ENCODE results near the gene MYCBP2.

Gene MYCBP2, protein sequence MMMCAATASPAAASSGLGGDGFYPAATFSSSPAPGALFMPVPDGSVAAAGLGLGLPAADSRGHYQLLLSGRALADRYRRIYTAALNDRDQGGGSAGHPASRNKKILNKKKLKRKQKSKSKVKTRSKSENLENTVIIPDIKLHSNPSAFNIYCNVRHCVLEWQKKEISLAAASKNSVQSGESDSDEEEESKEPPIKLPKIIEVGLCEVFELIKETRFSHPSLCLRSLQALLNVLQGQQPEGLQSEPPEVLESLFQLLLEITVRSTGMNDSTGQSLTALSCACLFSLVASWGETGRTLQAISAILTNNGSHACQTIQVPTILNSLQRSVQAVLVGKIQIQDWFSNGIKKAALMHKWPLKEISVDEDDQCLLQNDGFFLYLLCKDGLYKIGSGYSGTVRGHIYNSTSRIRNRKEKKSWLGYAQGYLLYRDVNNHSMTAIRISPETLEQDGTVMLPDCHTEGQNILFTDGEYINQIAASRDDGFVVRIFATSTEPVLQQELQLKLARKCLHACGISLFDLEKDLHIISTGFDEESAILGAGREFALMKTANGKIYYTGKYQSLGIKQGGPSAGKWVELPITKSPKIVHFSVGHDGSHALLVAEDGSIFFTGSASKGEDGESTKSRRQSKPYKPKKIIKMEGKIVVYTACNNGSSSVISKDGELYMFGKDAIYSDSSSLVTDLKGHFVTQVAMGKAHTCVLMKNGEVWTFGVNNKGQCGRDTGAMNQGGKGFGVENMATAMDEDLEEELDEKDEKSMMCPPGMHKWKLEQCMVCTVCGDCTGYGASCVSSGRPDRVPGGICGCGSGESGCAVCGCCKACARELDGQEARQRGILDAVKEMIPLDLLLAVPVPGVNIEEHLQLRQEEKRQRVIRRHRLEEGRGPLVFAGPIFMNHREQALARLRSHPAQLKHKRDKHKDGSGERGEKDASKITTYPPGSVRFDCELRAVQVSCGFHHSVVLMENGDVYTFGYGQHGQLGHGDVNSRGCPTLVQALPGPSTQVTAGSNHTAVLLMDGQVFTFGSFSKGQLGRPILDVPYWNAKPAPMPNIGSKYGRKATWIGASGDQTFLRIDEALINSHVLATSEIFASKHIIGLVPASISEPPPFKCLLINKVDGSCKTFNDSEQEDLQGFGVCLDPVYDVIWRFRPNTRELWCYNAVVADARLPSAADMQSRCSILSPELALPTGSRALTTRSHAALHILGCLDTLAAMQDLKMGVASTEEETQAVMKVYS (N-terminal part only)

DNA sequence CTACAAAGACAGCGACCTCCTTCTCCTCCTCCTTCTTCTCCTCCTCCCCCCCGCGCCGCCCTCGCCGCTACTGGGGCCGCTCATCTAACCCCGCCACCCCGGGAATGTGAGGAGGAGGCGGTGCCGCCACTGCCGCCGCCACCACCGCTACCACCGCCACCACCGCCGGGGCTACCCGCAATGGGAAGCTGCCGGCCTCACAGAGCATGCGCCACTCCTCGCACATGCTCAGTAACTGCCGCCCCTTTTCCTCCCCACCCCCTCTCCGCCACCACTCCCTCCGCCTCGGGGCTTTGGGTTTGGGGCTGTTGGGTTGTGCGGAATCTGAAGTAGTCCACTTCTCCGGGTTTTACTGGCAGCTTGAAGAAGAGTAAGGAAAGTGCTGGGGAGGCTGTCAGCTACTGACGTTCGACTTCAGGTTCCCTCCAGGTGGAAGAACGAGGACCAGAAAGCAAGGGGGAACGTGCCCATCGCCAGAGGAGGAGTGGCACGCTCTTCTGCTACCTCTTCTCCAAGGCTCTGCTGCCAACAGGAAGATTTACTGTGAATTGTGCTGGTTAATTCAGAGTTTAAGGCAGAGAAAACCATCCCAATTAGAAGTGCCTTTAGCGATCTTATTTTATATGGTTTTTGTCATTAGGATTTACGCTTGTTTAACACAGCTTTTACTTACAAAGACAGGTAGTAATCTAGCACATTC lies at the start of gene MYCBP2:
MYCBP2 (minus strand) TSS at position 190 of the 700 bp plus-strand sequence. CDS start 319 bp downstream, outside the sequence.
- DNase-seq = peak; percentile 95
- Histone ChIP-seq H3K27ac (peak within 1 kb of the TSS; percentile 84), H3K27me3 (ENCODE audit: insufficient read depth, low read depth, severe bottlenecking) (no peaks in the 10 kb centered on the region), H3K4me3 (ENCODE audit: low read depth, low read length) (peak within 1 kb of the TSS; percentile 68), H3K36me3 (no peaks in the 10 kb centered on the region), H3K9me3 (ENCODE audit: severe bottlenecking) (no peaks in the 10 kb centered on the region)
- TF ChIP-seq, protein P1, sequence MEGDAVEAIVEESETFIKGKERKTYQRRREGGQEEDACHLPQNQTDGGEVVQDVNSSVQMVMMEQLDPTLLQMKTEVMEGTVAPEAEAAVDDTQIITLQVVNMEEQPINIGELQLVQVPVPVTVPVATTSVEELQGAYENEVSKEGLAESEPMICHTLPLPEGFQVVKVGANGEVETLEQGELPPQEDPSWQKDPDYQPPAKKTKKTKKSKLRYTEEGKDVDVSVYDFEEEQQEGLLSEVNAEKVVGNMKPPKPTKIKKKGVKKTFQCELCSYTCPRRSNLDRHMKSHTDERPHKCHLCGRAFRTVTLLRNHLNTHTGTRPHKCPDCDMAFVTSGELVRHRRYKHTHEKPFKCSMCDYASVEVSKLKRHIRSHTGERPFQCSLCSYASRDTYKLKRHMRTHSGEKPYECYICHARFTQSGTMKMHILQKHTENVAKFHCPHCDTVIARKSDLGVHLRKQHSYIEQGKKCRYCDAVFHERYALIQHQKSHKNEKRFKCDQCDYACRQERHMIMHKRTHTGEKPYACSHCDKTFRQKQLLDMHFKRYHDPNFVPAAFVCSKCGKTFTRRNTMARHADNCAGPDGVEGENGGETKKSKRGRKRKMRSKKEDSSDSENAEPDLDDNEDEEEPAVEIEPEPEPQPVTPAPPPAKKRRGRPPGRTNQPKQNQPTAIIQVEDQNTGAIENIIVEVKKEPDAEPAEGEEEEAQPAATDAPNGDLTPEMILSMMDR (IDR thresholded peaks at IDR 0.05; ENCODE audit: low read depth, low read length) = no peak

DNA sequence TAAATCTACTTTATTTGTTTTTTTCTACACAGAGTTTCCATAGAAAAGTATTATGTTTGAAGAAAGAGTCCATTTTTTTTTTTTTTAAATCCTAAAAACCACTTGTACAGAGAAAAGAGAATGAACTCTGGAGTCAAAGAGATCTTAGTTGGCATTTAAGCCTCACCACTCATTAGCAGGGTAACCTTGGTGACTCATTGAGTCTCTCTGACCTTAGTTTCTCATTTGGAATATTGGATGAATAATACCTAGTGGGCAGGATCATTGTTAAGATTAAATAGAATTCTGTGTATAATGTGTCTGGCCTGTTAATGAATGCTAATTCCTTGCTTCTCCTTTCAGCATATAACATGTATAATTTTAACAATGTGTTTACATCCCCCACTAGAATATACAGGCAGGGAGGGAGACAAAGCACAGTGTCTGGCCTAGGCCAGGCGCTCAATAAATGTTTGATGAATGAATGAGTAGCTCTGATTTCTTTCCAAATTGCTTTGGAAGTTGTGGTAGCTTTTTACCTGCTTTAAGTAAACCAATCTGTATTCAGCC lies 48.7 kb upstream of the MYCBP2 start:
- no peak for DNase-seq
- H3K9me3 ChIP-seq (ENCODE audit: severe bottlenecking) = no peaks in the 10 kb centered on the region
- H3K4me3 ChIP-seq (ENCODE audit: low read depth, low read length) = no peak overlapping the region

DNA sequence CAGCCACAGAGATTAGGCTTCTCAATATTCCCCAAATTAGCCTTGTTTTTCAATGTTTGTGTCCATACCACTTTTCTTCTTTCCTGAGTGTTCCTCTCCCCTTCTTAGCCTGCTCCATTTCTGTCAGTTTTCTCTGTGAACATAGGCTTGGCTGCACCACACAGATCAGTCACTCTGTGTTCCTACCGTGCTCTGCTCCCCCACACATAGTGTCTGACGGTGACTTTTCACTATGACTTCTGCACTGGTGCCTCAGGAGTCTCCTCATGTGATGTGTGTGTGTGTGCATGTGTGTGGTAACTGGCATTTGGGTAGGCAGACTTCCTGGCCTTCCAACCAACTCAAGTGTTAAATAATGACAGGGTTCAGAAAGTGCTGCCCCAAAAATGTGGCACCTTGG lies 47.9 kb upstream of the MYCBP2 start:
- Histone ChIP-seq H3K9me3 (ENCODE audit: severe bottlenecking) (no peaks in the 10 kb centered on the region), H3K36me3 (no peaks in the 10 kb centered on the region), H3K27ac (no peak overlapping the region), H3K27me3 (ENCODE audit: insufficient read depth, low read depth, severe bottlenecking) (no peaks in the 10 kb centered on the region), H3K4me3 (ENCODE audit: low read depth, low read length) (no peak overlapping the region)
- TF ChIP-seq, protein P1 (IDR thresholded peaks at IDR 0.05; ENCODE audit: low read depth, low read length) = no peak
- DNase-seq = no peak

More for the DNA sequence above, 48.7 kb upstream of the MYCBP2 start:
- TF ChIP-seq, protein P1 (IDR thresholded peaks at IDR 0.05; ENCODE audit: low read depth, low read length) = no peak
- Histone ChIP-seq H3K36me3 (no peaks in the 10 kb centered on the region), H3K27me3 (ENCODE audit: insufficient read depth, low read depth, severe bottlenecking) (no peaks in the 10 kb centered on the region), H3K27ac (no peak overlapping the region)

DNA sequence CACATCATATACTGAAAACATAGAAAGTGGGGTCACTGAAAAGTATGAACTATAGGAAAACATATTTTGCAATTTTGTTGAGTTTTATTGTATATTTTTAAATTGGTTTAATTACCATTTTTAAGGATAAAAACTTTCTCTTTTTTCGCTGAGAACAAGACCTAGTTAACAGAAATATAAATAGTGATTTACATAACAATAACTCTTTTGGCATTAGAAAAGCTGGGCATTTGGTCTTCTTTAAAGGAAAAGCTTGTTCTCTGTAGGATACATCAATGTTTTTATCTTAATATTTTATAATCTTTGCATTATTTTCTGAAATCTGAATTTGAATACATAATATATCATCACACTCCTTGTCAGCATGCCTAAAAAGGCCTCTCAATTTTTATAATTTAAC lies 47.4 kb upstream of the MYCBP2 start:
- no peak overlapping the region for H3K4me3 ChIP-seq (ENCODE audit: low read depth, low read length)
- no peaks in the 10 kb centered on the region for H3K9me3 ChIP-seq (ENCODE audit: severe bottlenecking)
- no peak overlapping the region for H3K27ac ChIP-seq
- no peaks in the 10 kb centered on the region for H3K27me3 ChIP-seq (ENCODE audit: insufficient read depth, low read depth, severe bottlenecking)
- TF ChIP-seq, protein P1 (IDR thresholded peaks at IDR 0.05; ENCODE audit: low read depth, low read length) = no peak
- no peak for DNase-seq
- no peaks in the 10 kb centered on the region for H3K36me3 ChIP-seq

DNA sequence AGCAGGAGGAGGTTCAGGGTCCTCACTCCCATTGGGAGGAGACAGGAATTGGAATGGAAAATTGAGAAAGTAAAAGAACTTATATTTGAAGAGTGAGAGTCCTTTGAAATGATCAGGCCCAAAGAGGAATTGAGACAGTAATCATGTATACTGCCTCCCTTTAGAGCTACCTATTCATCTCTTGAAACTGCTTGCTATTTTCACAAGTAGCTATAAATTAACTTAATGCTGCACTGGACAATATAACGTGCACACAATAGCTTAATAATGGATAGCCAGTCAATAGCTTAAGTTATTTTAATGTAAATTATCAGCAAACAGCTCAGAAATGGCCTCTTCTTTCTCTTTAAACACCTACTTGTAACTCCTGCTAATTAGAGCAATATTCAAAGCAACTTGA lies 46.6 kb upstream of the MYCBP2 start:
- Histone ChIP-seq H3K4me3 (ENCODE audit: low read depth, low read length) (no peak overlapping the region), H3K36me3 (no peaks in the 10 kb centered on the region), H3K9me3 (ENCODE audit: severe bottlenecking) (no peaks in the 10 kb centered on the region), H3K27ac (no peak overlapping the region), H3K27me3 (ENCODE audit: insufficient read depth, low read depth, severe bottlenecking) (no peaks in the 10 kb centered on the region)
- TF ChIP-seq, protein P1 (IDR thresholded peaks at IDR 0.05; ENCODE audit: low read depth, low read length) = no peak
- DNase-seq = no peak
